ELR (cell line): ENCODE measurements around the gene BRCA1.
"Not testable (repeated sequence)": the region's sequence is repeated elsewhere in the genome, so short reads cannot be mapped to it uniquely, and the experiment has no call there.

Experiments used
- DNase-seq: peaks from one replicate; pipeline ENCODE4 v3.0.0-alpha.2; 2015; ENCODE audit warnings: low read depth

Gene BRCA1

DNA sequence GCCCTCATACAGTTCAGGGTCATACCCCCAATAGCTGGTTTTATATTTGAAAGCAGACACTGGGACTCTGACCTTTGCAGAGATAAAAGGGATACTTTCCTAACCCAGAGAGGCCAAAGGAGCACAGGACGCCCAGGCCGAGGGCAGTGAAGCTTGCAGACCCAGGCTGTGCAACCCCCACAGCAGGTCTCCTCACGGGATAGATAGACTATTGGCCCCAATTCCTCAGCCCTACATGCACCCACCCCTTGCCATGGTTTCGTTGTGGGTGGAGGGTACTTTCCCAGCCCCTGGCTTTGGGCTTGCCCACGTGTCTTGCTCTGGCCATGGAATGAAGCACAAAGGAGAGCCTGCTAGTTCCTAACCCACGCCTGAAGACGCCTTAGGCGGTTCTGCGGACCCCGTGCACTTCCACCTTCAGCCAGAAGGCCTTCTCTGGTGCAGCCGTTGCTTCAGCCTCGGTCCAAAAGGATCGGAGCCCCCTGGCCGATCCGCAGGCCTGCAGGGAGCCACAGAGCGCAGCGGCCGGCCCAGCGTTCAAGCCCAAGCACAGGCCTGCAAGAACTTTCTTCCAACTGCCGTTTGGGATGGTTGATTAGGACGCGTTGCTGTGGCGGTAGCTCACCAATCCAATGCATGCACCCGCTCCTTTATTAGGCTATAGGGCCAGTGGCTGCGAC, 9.8 kb upstream of the BRCA1 start:
- no peak for DNase-seq

DNA sequence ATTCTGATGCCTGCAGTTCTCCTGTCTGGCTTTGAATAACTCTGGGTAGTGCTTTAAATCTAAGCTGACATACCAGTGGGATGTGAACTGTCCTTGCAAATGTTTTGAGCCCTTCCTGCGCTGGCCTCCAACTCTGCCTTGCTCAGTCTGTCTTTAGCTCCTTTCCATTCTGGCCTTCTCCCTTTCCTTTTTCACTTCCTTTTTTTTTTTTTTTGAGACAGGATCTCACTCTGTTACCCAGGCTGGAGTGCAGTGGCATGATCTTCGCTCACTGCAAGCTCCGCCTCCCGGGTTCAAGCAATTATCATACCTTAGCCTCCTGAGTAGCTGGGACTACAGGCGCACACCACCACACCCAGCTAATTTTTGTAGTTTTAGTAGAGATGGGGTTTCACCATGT, 8.3 kb upstream of the BRCA1 start:
- DNase-seq: not testable (repeated sequence)

DNA sequence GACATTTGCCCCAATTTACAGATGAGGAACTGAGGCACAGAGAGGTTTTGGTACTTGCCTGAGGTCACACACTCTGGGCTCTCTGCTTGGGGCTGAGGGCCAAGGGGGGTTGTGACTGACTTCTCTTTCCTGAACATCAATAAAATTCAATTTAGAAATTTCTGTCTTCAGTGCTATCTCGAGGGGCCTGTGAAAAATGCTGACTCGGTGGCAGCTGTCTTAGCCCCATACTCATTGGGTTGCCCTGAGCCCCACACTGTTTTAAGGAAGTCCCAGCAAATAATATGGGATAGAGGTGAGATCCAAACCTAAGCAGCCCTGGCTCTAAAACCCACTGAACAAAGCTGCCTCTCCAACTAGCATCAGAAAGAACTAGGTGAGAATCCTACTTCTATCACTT, 7.0 kb upstream of the BRCA1 start:
- DNase-seq: no peak

DNA sequence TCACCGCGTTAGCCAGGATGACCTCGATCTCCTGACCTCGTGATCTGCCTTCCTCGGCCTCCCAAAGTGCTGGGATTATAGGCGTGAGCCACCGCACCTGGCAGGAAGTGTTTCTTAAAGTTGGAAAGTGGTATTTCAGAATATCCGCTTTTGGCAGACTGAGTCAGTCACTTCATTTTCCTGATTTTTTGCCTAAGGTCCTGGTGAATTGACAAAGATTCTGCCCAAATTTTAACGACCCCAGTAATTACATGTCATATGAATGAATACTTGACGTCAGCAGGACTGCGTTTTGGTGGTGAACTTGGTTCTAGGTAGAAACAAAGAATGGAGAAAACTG, 4.5 kb upstream of the BRCA1 start:
- DNase-seq: no peak

DNA sequence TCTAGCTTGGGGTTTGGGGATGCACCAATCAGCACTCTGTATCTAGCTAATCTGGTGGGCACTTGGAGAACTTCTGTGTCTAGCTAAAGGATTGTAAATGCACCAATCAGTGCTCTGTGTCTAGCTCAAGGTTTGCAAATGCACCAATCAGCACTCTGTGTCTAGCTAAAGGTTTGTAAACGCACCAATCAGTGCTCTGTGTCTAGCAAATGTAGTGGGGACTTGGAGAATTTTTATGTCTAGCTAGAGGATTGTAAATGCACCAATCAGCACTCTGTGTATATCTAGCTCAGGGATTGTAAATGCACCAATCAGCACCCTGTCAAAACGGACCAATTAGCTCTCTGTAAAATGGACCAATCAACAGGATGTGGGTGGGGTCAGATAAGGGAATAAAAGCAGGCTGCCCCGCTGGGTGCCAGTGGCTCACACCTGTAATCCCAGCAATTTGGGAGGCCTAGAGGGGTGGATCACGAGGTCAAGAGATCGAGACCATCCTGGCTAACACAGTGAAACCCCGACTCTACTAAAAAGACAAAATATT, 2.2 kb upstream of the BRCA1 start:
- DNase-seq: not testable (repeated sequence)

DNA sequence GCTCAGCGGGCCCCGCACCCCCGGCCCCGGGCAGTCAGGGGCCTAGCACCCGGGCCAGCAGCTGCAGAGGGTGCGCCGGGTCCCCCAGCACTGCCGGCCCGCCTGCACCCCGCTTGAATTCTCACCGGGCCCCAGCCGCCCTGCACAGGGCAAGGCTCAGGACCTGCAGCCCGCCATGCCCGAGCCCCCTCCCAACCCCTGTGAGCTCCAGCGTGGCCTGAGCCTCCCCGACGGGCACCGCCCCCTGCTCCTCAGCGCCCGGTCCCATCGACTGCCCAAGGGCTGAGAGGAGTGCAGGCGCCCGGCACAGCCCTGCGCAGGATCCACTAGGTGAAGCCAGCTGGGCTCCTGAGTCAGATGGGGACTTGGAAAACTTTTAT, 1.7 kb upstream of the BRCA1 start:
- no peak for DNase-seq

DNA sequence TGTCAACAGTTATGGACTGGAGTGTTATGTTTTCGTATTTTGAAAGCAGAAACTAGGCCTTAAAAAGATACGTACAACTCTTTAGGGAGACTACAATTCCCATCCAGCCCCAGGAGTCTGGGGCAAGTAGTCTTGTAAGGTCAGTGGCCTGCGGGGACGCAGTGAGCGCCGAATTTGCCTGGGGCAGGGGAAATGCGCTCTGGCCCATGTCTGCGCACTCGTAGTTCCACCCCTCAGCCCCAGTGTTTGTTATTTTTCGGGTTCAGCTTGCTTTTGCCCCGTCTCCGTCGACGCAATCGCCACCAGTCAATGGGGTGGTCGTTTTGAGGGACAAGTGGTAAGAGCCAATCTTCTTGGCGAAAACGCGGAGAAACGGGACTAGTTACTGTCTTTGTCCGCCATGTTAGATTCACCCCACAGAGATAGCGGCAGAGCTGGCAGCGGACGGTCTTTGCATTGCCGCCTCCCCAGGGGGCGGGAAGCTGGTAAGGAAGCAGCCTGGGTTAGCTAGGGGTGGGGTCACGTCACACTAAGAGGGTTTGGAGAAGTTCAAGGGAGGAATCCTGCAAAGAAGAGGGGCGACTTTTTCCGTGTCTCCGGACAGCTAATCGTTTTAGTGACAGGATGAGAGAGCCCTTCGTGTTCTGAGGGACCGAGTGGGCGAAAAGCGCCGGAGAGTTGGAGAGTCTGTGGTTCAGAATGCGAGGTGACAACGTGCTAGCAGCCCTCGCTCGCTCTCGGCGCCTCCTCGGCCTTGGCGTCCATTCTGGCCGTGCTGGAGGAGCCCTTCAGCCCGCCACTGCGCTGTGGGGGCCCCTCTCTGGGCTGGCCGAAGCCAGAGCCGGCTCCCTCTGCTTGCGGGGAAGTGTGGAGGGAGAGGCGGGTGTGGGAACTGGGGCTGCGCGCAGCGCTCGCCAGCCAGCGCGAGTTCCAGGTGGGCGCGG, 1.1 kb upstream of the BRCA1 start:
- peak; percentile 50 for DNase-seq

DNA sequence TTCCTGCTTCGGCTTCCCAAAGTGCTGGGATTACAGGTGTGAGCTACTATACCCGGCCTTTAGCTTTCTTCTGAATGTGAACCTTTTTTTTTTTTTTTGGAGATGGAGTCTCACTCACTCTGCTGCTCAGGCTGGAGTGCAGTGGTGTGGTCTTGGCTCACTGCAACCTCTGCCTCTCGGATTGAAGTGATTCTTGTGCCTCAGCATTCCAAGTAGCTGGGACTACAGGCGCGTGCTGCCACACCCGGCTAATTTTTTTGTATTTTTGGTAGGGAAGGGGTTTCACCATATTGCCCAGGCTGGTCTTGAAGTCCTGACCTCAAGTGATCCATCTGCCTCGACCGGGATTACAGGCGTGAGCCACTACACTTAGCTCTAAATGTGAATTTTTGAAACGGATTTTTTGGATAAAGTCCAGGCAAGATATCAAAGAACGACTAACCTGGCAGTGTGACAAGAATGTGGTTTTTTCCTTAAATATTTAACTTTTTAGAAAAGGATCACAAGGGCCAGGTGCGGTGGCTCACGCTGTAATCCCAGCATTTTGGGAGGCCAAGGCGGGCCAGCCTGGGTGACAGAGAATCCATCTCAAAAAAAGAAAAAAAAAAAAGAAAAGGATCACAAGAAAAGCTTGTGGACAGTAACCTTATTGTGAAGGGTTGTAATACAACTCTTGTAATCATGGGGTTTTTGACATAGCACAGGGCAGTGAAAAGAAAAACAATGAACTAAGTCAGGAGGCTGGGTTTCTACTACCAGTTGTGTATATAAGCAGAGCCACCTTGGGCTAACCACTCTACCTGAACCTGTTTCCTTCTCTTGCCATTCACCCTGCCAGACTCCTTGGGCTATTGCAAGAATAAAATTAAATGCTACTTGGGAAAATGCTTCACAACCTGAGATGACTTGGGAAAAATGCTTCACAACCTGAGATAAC, 6.2 kb downstream of the BRCA1 start:
- no peak for DNase-seq

DNA sequence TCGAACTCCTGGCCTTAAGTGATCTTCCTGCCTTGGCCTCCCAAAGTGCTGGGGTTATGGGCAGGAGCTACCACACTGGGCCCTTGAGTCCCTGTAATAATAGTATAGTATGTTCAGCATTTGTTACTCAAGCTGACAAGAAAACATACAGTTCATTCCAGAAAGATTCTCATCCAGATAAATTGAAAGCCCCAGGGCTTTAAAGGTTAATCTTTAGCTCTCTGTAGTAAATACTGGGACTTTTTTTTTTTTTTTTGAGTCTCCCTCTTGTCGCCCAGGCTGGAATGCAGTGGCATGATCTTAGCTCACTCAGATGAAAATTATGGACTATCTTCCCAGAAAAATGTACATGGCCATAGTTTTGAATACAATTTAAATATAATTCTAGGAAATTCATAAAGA, 11.0 kb downstream of the BRCA1 start:
- DNase-seq: no peak

DNA sequence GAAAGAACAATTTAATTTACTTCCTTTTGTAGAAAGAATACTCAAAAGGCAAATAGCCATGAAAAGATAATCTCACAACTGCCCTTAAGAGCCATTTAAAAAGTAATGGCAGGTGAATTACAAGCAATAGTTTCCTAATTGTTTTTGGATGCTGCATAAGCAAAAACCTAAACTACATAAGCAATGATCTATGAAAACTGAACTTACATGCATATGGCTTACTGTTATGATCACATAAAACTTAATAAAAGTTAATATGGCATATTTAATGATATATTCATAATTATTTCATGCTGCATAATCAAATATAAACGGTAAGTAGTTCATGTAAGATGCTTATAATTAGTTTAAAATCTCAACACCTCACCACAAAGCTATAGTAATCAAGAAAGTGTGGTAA, 18.6 kb downstream of the BRCA1 start:
- no peak for DNase-seq

DNA sequence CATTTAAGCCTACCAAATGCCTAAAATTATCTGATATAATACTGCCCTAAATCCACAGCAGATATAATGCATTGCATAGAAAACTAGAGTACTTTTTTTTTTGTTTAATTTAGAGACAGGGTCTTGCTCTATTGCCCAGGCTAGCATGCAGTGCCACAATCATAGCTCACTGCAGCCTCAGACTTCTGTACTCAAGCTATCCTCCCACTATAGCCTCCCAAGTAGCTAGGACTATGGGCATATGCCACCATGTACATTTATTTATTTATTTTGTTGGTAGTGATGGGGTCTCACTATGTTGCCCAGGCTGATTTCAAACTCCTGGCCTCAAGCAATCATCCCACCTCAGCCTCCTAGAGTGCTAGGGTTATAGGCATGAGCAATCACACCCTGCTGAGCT, 20.0 kb downstream of the BRCA1 start:
- DNase-seq: no peak

DNA sequence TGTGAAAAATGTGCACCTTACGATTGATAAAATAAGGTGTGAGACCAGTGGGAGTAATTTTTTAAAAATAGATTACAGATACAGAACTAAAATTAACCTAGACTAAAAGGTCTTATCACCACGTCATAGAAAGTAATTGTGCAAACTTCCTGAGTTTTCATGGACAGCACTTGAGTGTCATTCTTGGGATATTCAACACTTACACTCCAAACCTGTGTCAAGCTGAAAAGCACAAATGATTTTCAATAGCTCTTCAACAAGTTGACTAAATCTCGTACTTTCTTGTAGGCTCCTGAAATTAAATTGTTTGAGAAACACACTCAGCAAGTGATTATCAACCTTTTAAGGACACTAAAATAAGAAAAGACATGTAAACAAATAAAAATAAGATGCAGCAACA, 20.5 kb downstream of the BRCA1 start:
- no peak for DNase-seq

DNA sequence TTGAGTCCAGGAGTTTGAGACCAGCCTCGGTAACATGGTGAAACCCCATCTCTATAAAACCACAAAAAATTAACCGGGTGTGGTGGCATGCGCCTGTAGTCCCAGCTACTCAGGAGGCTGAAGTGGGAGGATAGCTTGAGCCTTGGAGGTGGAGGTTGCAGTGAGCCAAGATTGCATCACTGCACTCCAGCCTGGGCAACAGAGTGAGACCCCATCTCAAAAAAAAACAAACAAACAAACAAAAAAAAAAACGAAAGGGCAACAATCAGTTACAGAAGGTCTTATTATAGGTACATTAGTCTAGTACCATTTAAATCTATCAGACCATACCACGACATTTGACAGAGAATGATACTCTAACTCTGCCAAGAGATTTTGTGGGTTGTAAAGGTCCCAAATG, 29.8 kb downstream of the BRCA1 start:
- DNase-seq: not testable (repeated sequence)

DNA sequence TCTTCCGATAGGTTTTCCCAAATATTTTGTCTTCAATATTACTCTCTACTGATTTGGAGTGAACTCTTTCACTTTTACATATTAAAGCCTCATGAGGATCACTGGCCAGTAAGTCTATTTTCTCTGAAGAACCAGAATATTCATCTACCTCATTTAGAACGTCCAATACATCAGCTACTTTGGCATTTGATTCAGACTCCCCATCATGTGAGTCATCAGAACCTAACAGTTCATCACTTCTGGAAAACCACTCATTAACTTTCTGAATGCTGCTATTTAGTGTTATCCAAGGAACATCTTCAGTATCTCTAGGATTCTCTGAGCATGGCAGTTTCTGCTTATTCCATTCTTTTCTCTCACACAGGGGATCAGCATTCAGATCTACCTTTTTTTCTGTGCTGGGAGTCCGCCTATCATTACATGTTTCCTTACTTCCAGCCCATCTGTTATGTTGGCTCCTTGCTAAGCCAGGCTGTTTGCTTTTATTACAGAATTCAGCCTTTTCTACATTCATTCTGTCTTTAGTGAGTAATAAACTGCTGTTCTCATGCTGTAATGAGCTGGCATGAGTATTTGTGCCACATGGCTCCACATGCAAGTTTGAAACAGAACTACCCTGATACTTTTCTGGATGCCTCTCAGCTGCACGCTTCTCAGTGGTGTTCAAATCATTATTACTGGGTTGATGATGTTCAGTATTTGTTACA, 30.9 kb downstream of the BRCA1 start:
- peak; percentile 44 for DNase-seq

DNA sequence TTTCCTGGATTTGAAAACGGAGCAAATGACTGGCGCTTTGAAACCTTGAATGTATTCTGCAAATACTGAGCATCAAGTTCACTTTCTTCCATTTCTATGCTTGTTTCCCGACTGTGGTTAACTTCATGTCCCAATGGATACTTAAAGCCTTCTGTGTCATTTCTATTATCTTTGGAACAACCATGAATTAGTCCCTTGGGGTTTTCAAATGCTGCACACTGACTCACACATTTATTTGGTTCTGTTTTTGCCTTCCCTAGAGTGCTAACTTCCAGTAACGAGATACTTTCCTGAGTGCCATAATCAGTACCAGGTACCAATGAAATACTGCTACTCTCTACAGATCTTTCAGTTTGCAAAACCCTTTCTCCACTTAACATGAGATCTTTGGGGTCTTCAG, 32.3 kb downstream of the BRCA1 start:
- DNase-seq: no peak

DNA sequence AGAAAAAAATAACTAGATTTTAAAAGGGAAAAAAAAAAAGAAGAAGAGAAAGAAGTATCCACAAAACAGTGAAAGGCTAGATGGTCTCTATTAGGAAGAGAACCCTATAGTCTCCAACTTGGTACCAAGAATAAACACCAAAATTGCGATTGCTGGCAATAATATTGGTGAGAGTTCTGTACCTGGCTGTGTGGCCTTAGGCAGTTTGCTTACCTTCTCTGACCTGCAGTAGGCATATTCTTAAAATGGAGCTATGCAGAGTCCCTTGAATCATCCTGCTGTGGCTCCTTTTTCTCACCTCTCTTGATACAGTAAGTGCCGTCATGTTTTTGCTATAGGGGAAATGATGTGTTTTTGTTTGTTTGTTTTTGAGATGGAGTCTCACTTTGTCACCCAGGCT, 35.1 kb downstream of the BRCA1 start:
- DNase-seq: no peak

DNA sequence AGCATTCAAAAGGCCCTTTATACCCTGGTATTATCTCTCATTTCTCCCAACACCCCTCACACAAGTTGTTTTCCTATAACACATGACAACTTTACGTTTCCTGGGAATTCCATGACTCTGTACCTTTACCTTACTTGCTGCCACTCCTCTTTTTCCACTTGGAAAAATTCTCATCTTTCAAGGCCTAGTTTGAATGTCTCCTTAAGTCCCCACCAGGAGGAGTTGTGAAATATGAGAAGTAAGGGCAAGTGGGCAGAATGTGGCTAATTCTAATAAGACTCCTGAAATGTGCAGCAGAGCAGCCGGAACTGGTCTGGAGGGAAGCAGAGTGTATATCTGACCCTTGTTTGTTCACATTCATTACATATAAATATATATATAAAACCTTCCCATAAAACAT, 39.7 kb downstream of the BRCA1 start:
- DNase-seq: peak; percentile 37

DNA sequence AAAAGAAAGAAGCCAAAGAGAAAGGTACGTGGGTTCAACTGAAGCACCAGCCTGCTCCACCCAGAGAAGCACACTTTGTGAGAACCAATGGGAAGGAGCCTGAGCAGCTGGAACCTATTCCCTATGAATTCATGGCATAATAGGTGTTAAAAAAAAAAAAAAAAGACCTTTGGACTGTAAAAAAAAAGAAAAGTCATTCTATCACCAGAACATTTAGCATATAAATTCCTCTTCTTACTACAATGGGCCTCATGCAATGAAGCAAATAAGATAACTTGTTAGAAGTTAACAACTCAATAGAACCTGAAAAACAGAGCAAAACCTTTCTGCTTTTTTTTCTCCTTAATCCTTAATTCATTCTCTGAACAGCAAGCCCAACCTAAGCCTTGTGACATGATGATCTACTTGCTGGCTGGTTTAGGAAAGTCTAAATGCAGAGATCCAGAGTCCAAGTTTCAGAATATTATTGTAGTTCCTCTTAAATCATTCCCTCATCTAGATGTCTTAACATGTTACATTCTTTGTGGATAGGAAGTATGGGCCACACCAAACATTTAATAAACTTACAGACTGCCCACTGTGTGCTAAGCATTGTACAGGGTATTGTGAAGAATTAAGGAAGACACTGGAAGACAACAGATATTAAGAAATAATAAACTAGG, 45.4 kb downstream of the BRCA1 start:
- DNase-seq: no peak

DNA sequence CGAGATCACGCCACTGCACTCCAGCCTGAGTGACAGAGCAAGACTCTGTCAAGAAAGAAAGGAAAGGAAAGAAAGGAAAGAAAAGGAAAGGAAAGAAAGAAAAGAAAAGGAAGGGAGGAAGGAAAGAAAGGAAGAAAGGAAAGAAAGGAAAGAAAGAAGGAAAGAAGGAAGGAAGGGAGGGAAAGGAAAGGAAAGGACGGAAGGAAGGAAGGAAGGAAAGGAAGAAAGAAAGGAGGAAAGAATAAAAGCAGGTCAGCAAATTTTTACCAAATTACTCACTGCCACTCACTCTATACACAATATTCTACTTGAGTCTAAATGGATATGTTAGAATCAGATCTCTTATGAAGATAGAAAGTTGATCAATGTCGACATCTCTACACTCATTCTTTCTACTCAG, 50.3 kb downstream of the BRCA1 start:
- DNase-seq: no peak

DNA sequence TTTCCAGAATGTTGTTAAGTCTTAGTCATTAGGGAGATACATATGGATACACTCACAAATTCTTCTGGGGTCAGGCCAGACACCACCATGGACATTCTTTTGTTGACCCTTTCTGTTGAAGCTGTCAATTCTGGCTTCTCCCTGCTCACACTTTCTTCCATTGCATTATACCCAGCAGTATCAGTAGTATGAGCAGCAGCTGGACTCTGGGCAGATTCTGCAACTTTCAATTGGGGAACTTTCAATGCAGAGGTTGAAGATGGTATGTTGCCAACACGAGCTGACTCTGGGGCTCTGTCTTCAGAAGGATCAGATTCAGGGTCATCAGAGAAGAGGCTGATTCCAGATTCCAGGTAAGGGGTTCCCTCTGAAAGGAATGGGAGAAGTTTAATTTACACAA, 54.3 kb downstream of the BRCA1 start:
- DNase-seq: no peak

DNA sequence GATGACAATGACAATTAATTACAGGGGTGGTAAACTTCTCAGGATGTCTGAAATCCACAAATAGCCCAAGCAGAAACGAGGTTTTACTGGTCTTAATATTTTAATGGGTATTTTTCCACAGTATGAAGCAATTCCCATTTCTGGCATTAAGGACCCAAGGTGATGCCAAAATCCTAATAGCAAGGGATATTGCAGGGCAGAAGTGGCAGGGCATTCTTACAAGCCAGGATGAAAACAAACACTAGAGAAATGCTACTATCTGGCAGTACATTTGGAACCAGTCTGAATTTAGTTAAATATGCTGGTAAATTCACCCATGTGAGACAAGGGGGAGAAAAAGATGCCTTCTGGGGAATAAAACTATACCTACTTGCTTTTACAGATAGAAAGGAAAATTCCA, 54.9 kb downstream of the BRCA1 start:
- DNase-seq: no peak
